ENCODE data around the gene MEIS3.

GRCh38 chr19:47435196-47435595, 15.9 kb upstream of the MEIS3 start:
- TF ChIP-seq CTCF (conservative IDR thresholded peaks at IDR 0.05; ENCODE audit: low read depth, low read length), result no peak
- TF ChIP-seq EZH2 (IDR thresholded peaks at IDR 0.05; ENCODE audit: borderline replicate concordance, low read depth, low read length, poor library complexity, severe bottlenecking), result no peak

Measured in A673 (cell line).